HEK293 (cell line): ENCODE data around the gene PARD3B.

Source experiments
- CTCF ChIA-PET: fragments of 350-600 bp; formaldehyde crosslinking; extraction: SDS; loops from one replicate; lab custom pipeline; 2021; ENCODE audit warnings: antibody characterized with exemption; lab: Yijun Ruan, JAX
- POLR2A ChIA-PET: fragments of 300-600 bp; formaldehyde crosslinking; extraction: SDS; loops from one replicate; lab custom pipeline; 2020; ENCODE audit warnings: antibody characterized with exemption, inconsistent platforms; lab: Yijun Ruan, JAX
- H3K27ac ChIP-seq: fragments of 200-500 bp; sonication (Bioruptor generic); 2 replicates; pipeline ENCODE4 v1.5.1; 2014; ENCODE audit warnings: low read depth, low read length, control low read depth, inconsistent platforms; ENCODE audit errors: extremely low read depth
- H3K36me3 ChIP-seq, 2 experiments: fragments of 200-500 bp in 1 of 2; sonication (Bioruptor generic) in 1 of 2; 1 replicate in 1 of 2; 2 replicates in 1 of 2; pipeline ENCODE4 v1.5.1; 2014 to 2017; ENCODE audit warnings: inconsistent platforms in 2 of 2, low read length in 2 of 2; ENCODE audit not compliant: control insufficient read depth in 2 of 2, insufficient read depth in 1 of 2
- H3K4me1 ChIP-seq: fragments of 200-500 bp; sonication (Bioruptor generic); 2 replicates; pipeline ENCODE4 v1.5.1; 2014; ENCODE audit warnings: mild to moderate bottlenecking, low read length, inconsistent platforms; ENCODE audit not compliant: control insufficient read depth, insufficient read depth
- H3K4me3 ChIP-seq: 2 replicates; pipeline ENCODE4 v1.5.1; 2011; ENCODE audit warnings: low read depth, mild to moderate bottlenecking, control low read depth, low read length, moderate library complexity
- H3K9me3 ChIP-seq: fragments of 200-500 bp; sonication (Bioruptor generic); 2 replicates; pipeline ENCODE4 v1.5.1; 2014; ENCODE audit warnings: low read depth, low read length, inconsistent platforms; ENCODE audit not compliant: control insufficient read depth, insufficient read depth
- EGR2 ChIP-seq: fragments of 450-650 bp; formaldehyde crosslinking; IDR thresholded peaks from 2 replicates; pipeline ENCODE4 v1.5.1; 2016; ENCODE audit warnings: low read depth, missing biosample characterization, missing genetic modification characterization
- IKZF3 ChIP-seq: fragments of 450-650 bp; IDR thresholded peaks from 2 replicates; pipeline ENCODE4 v1.5.0; 2018; ENCODE audit warnings: missing biosample characterization, mild to moderate bottlenecking, missing genetic modification characterization, moderate library complexity
- PRDM1 ChIP-seq: fragments of 450-650 bp; formaldehyde crosslinking; IDR thresholded peaks from 2 replicates; pipeline ENCODE4; 2016; ENCODE audit warnings: missing biosample characterization, missing genetic modification characterization
- WT1 ChIP-seq: fragments of 450-650 bp; formaldehyde crosslinking; IDR thresholded peaks from 2 replicates; pipeline ENCODE4 v1.5.1; 2016; ENCODE audit warnings: missing biosample characterization, missing genetic modification characterization
- ZBTB11 ChIP-seq: fragments of 450-650 bp; formaldehyde crosslinking; conservative IDR thresholded peaks from 2 replicates; pipeline ENCODE4 v1.5.1; 2016; ENCODE audit warnings: low read depth, missing biosample characterization, missing genetic modification characterization
- ZBTB20 ChIP-seq: fragments of 450-650 bp; formaldehyde crosslinking; IDR thresholded peaks from 2 replicates; pipeline ENCODE4 v1.5.1; 2016; ENCODE audit warnings: missing biosample characterization, missing genetic modification characterization
- ZFP41 ChIP-seq: fragments of 450-650 bp; formaldehyde crosslinking; IDR thresholded peaks from 2 replicates; pipeline ENCODE4 v1.5.1; 2016; ENCODE audit warnings: missing biosample characterization, missing genetic modification characterization, borderline replicate concordance
- ZNF132 ChIP-seq: fragments of 450-650 bp; formaldehyde crosslinking; IDR thresholded peaks from 2 replicates; pipeline ENCODE4 v1.5.1; 2017; ENCODE audit warnings: missing biosample characterization, missing genetic modification characterization, borderline replicate concordance
- ZNF146 ChIP-seq: fragments of 450-650 bp; formaldehyde crosslinking; IDR thresholded peaks from 2 replicates; pipeline ENCODE4 v1.5.1; 2016; ENCODE audit warnings: missing biosample characterization, missing genetic modification characterization
- ZNF169 ChIP-seq: fragments of 450-650 bp; formaldehyde crosslinking; IDR thresholded peaks from 2 replicates; pipeline ENCODE4 v1.5.1; 2016; ENCODE audit warnings: missing biosample characterization, missing genetic modification characterization
- ZNF24 ChIP-seq: fragments of 450-650 bp; formaldehyde crosslinking; IDR thresholded peaks from 2 replicates; pipeline ENCODE4 v1.5.1; 2016; ENCODE audit warnings: missing biosample characterization, missing genetic modification characterization
- ZNF302 ChIP-seq: fragments of 450-650 bp; formaldehyde crosslinking; IDR thresholded peaks from 2 replicates; pipeline ENCODE4 v1.5.1; 2016; ENCODE audit warnings: missing biosample characterization, missing genetic modification characterization, low read depth
- ZNF37A ChIP-seq: fragments of 450-650 bp; IDR thresholded peaks from 2 replicates; pipeline ENCODE4 v1.5.1; 2018; ENCODE audit warnings: missing biosample characterization, missing genetic modification characterization
- ZNF433 ChIP-seq: fragments of 450-650 bp; formaldehyde crosslinking; IDR thresholded peaks from 2 replicates; pipeline ENCODE4 v1.5.1; 2016; ENCODE audit warnings: missing biosample characterization, missing genetic modification characterization, low read depth
- ZNF513 ChIP-seq: fragments of 450-650 bp; IDR thresholded peaks from 2 replicates; pipeline ENCODE4 v1.5.1; 2018; ENCODE audit warnings: missing biosample characterization, missing genetic modification characterization
- ZNF549 ChIP-seq: fragments of 450-650 bp; IDR thresholded peaks from 2 replicates; pipeline ENCODE4 v1.5.1; 2018; ENCODE audit warnings: missing biosample characterization, missing genetic modification characterization, mild to moderate bottlenecking, inconsistent platforms, moderate library complexity
- ZNF639 ChIP-seq: fragments of 450-650 bp; formaldehyde crosslinking; IDR thresholded peaks from 2 replicates; pipeline ENCODE4 v1.5.1; 2016; ENCODE audit warnings: missing biosample characterization, missing genetic modification characterization
- ZNF747 ChIP-seq: fragments of 450-650 bp; formaldehyde crosslinking; IDR thresholded peaks from 2 replicates; pipeline ENCODE4 v1.5.1; 2016; ENCODE audit warnings: missing biosample characterization, missing genetic modification characterization
- ZSCAN16 ChIP-seq: fragments of 450-650 bp; formaldehyde crosslinking; IDR thresholded peaks from 2 replicates; pipeline ENCODE4 v1.5.1; 2016; ENCODE audit warnings: missing biosample characterization, missing genetic modification characterization
- ZSCAN18 ChIP-seq: fragments of 450-650 bp; formaldehyde crosslinking; IDR thresholded peaks from 2 replicates; pipeline ENCODE4 v1.5.1; 2016; ENCODE audit warnings: missing biosample characterization, missing genetic modification characterization

PARD3B gene

GRCh38 chr2:205665791-205666190 lies 1120.5 kb downstream of the PARD3B start:
- Histone ChIP-seq H3K9me3 (no peaks in the 10 kb centered on the region), H3K4me1 (no peaks in the 10 kb centered on the region), H3K36me3 (no peaks in the 10 kb centered on the region), H3K27ac (no peak overlapping the region), H3K4me3 (no peak overlapping the region)
- ChIA-PET POLR2A (no interaction called here), CTCF (no interaction called here)
- TF ChIP-seq ZNF302 (tag by site-specific recombination) (no peak), EGR2 (no peak), ZNF513 (tag by site-specific recombination) (no peak), ZSCAN16 (tag by site-specific recombination) (no peak), ZNF747 (no peak), ZNF549 (tag by site-specific recombination) (no peak), ZSCAN18 (tag by site-specific recombination) (no peak), ZNF639 (tag by site-specific recombination) (no peak), IKZF3 (no peak), ZNF146 (tag by site-specific recombination) (no peak), ZBTB11 (tag by site-specific recombination) (no peak), WT1 (tag by site-specific recombination) (no peak), ZBTB20 (tag by site-specific recombination) (no peak), ZNF24 (tag by site-specific recombination) (no peak), ZNF132 (no peak), ZNF37A (tag by site-specific recombination) (no peak), ZNF433 (tag by site-specific recombination) (no peak), ZNF169 (tag by site-specific recombination) (no peak), ZFP41 (no peak), PRDM1 (no peak)
